B cell (primary cell): ENCODE measurements around the gene CELF2.

ENCODE experiments used
- CTCF ChIP-seq: fragments of 200-600 bp; IDR thresholded peaks from one replicate; pipeline ENCODE4 v1.8.0; 2022; ENCODE audit warnings: antibody characterized with exemption, mild to moderate bottlenecking
- EZH2 ChIP-seq: IDR thresholded peaks from 2 replicates; pipeline ENCODE4 v1.6.1; 2012; ENCODE audit warnings: borderline replicate concordance, low read depth, mild to moderate bottlenecking, moderate library complexity, low read length; ENCODE audit not compliant: insufficient read depth, poor library complexity, severe bottlenecking

DNA sequence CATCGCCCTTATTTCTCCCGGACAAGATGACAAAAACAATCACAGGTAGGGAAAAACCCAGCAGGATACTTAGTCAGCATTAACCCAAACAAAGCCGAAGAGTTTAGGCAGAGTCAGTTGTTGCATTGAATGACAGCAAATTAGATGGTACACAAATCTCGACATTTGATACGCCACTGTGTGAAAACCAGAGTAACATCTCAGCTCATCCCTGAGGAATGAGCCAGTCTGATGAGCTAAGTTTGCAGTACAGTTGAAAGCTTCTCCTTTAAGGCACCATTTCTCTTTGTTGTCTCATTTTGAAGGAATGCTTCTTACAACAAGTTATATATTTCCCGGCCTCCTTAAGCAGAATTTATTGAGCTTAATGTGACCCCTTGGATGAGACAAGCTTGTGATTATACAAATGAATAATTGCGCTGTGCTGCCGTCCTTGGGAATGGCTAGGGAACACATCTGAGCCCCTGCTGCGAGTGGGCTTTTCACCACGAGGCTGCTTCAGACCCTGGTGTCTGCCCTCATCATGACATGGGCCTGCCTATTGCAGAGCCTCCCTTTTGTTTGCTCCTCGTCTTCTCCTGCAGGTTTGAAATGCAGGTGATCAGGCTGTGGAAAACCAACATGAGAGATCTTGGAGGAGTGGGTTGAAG is 137.3 kb downstream of the CELF2 start:
- TF ChIP-seq CTCF (no peak), EZH2 (no peak)
